ENCODE results near the gene SSU72.

Gene SSU72

GRCh38 chr1:1618396-1619068 lies 43.9 kb upstream of the SSU72 start:
- peaks cover 35% of the 10 kb centered on the region for H3K4me1 ChIP-seq
- no peak overlapping the region for H3K27ac ChIP-seq
- no peak overlapping the region for H3K4me2 ChIP-seq
- H3K36me3 ChIP-seq, result peaks cover 16% of the 10 kb centered on the region; the same call in 1 of the 2 replicates
- H4K20me1 ChIP-seq, result peaks cover 79% of the 10 kb centered on the region
- H3K27me3 ChIP-seq, result no peaks in the 10 kb centered on the region
- no peak overlapping the region for H3K9ac ChIP-seq
- TF ChIP-seq Cebpa-rat (IDR thresholded peaks at IDR 0.05), result no peak
- H3K9me3 ChIP-seq, result no peaks in the 10 kb centered on the region
- no peak overlapping the region for H3K4me3 ChIP-seq

GRCh38 chr1:1617925-1618324 lies 43.3 kb upstream of the SSU72 start:
- no peaks in the 10 kb centered on the region for H3K9me3 ChIP-seq

DNA sequence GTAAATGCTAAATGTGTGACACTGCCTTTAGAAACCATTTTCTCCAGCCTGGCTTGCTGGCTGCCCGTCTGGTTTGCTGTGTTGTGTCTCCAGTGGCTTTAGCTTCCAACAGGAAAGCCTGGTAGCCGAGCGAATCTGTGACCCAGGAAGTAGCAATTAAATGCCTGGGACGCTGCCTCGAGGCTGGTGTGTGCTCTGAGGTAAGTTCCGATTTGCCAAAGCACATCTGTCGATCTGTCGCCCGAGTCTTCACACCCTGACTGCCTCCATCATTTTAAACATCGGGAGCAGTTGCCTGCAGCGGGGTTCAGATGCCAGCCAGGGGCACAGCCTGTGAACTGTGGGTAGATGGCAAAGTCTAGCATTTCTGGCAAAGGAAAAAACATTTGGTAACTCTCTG lies 42.9 kb upstream of the SSU72 start:
- no peak overlapping the region for H3K27ac ChIP-seq
- H3K4me1 ChIP-seq, result peaks cover 38% of the 10 kb centered on the region
- TF ChIP-seq Cebpa-rat (IDR thresholded peaks at IDR 0.05), result no peak
- H4K20me1 ChIP-seq, result peaks cover 69% of the 10 kb centered on the region
- peak overlapping the region; percentile 97; the same call in 1 of the 2 replicates for H3K9ac ChIP-seq
- peak overlapping the region; percentile 99 for H3K4me2 ChIP-seq
- H3K9me3 ChIP-seq, result no peaks in the 10 kb centered on the region
- H3K27me3 ChIP-seq, result no peaks in the 10 kb centered on the region
- no peak overlapping the region for H3K4me3 ChIP-seq
- H3K36me3 ChIP-seq, result peaks cover 16% of the 10 kb centered on the region; the same call in 1 of the 2 replicates

More at GRCh38 chr1:1617925-1618324, 43.3 kb upstream of the SSU72 start:
- no peaks in the 10 kb centered on the region for H3K27me3 ChIP-seq
- H3K36me3 ChIP-seq, result peaks cover 16% of the 10 kb centered on the region; the same call in 1 of the 2 replicates
- H4K20me1 ChIP-seq, result peaks cover 73% of the 10 kb centered on the region
- H3K4me1 ChIP-seq, result peaks cover 38% of the 10 kb centered on the region
- no peak overlapping the region; the same call in 1 of the 2 replicates for H3K4me2 ChIP-seq
- no peak overlapping the region for H3K27ac ChIP-seq
- no peak overlapping the region for H3K4me3 ChIP-seq
- 0 out of 2 replicates have a peak overlapping the region, but pooled peaks have one; percentile 97 for H3K9ac ChIP-seq
- no peak for TF ChIP-seq Cebpa-rat (IDR thresholded peaks at IDR 0.05)

- Histone ChIP-seq H3K36me3 (peaks cover 16% of the 10 kb centered on the region; the same call in 1 of the 2 replicates), H3K9ac (peak overlapping the region; percentile 97), H3K4me1 (peaks cover 41% of the 10 kb centered on the region), H3K4me2 (peak overlapping the region; percentile 99), H4K20me1 (peaks cover 62% of the 10 kb centered on the region), H3K9me3 (no peaks in the 10 kb centered on the region), H3K27ac (no peak overlapping the region), H3K4me3 (peak overlapping the region; percentile 85), H3K27me3 (no peaks in the 10 kb centered on the region)
- no peak for TF ChIP-seq Cebpa-rat (IDR thresholded peaks at IDR 0.05)
These were observed 42.2 kb upstream of the SSU72 start for GRCh38 chr1:1616838-1617237.

DNA sequence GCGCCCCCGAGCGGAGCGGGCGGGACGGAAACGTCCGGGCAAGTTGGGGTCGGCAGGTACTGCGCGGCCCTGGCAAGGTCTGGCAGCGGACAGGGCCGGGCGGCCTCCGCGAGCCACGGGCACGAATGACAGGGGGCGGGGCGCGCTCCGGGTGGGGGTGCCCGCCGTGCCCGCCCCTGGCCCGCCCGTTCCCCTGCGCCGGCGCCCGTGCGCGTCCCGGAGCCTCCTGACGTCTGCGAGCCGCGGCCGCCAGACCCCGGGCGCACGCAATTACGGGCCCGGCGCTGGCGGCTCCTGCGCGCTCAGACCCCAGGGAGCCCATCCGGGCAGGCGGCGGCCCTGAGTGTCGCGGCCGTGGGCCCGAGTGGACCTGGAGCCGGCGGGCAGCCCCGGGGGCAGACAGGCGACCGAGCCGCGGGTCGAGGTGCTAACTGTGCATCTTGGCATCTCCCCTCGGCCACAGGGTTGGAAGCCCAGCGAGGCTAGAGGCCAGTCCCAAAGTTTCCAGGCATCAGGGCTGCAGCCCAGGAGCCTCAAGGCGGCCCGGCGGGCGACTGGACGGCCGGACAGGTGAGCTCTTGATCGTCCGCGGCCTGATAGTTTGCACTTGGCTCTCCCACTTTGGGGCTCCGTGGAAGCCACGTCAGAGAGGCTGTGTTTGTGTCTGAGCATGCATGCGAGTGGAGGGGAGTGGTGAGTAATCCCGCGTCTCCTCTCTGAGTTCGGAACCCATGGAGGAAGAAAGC lies 41.6 kb upstream of the SSU72 start:
- TF ChIP-seq Cebpa-rat (IDR thresholded peaks at IDR 0.05), result no peak
- Histone ChIP-seq H3K9me3 (no peaks in the 10 kb centered on the region), H4K20me1 (peaks cover 56% of the 10 kb centered on the region), H3K4me1 (peaks cover 47% of the 10 kb centered on the region), H3K4me2 (peak overlapping the region; percentile 99), H3K4me3 (peak overlapping the region; percentile 85), H3K9ac (peak overlapping the region; percentile 97), H3K27me3 (no peaks in the 10 kb centered on the region), H3K36me3 (peaks cover 16% of the 10 kb centered on the region; the same call in 1 of the 2 replicates), H3K27ac (peak overlapping the region; percentile 99)

GRCh38 chr1:1615256-1616044 lies 40.8 kb upstream of the SSU72 start, which contains the start of gene MIB2:
Gene MIB2 (plus strand): TSS chr1:1615500. CDS start chr1:1623453, 7,953 bp downstream.
- no peak for TF ChIP-seq Cebpa-rat (IDR thresholded peaks at IDR 0.05)
- Histone ChIP-seq H3K4me2 (peak within 1 kb of the TSS; percentile 99), H4K20me1 (peaks cover 48% of the 10 kb centered on the region), H3K36me3 (peaks cover 16% of the 10 kb centered on the region; the same call in 1 of the 2 replicates), H3K27me3 (no peaks in the 10 kb centered on the region), H3K4me1 (peaks cover 52% of the 10 kb centered on the region), H3K4me3 (peak within 1 kb of the TSS; percentile 85), H3K9ac (peak within 1 kb of the TSS; percentile 97), H3K9me3 (no peaks in the 10 kb centered on the region), H3K27ac (peak within 1 kb of the TSS; percentile 99)

DNA sequence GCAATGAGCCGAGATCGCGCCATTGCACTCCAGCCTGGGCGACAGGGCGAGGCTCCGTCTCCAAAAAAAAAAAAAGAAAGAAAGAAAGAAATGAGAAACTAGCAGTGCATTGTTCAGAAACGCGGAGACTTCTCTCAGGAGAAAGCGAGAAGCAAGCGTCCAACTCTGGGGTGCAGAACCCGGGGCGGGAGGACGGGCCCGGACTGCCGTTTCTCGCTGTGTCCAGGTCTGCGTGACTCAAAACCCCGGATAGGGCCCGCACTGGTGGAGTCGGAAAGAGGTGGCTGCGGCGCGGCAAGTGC lies 40.2 kb upstream of the SSU72 start:
- peaks cover 51% of the 10 kb centered on the region for H3K4me1 ChIP-seq
- no peaks in the 10 kb centered on the region for H3K27me3 ChIP-seq
- peak overlapping the region; percentile 85 for H3K4me3 ChIP-seq
- peak overlapping the region; percentile 97 for H3K9ac ChIP-seq
- peaks cover 43% of the 10 kb centered on the region for H4K20me1 ChIP-seq
- peaks cover 16% of the 10 kb centered on the region; the same call in 1 of the 2 replicates for H3K36me3 ChIP-seq
- TF ChIP-seq Cebpa-rat (IDR thresholded peaks at IDR 0.05), result no peak
- H3K27ac ChIP-seq, result no peak overlapping the region
- H3K9me3 ChIP-seq, result no peaks in the 10 kb centered on the region
- peak overlapping the region; percentile 99 for H3K4me2 ChIP-seq

DNA sequence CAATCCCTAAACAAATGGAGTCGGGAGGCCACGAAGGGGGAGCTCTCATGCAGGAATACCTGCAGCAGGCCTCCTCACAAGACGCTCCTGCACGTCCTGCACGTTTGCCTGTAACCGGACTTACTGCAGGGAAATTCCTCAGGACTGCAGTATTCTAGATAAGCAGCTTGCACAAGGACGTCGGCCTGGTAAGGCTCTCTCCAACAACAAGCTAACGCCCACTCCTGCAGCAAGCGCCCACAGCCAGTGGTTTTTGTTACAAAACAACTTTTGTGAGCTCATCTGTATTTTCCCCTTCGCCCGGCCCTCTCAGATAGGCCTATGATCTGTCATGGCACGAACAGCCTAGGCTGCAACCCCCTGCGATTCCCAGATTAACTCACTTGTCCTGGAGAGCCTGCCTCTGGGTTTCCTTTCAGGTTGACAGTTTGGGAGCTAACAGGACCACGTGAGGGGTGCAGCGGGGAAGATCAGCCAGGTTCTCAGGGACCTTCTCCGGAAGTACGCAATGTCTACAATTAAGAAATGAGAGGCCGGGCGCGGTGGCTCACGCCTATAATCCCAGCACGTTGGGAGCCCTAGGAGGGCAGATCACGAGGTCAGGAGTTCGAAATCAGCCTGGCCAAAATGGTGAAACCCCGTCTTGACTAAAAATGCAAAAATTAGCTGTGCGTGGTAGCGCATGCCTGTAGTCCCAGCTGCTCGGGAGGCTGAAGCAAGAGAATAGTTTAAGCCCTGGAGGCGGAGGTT lies 39.7 kb upstream of the SSU72 start:
- no peak for TF ChIP-seq Cebpa-rat (IDR thresholded peaks at IDR 0.05)
- peaks cover 16% of the 10 kb centered on the region; the same call in 1 of the 2 replicates for H3K36me3 ChIP-seq
- peaks cover 37% of the 10 kb centered on the region for H4K20me1 ChIP-seq
- H3K4me1 ChIP-seq, result peaks cover 47% of the 10 kb centered on the region
- H3K9ac ChIP-seq, result peak overlapping the region; percentile 97
- no peaks in the 10 kb centered on the region for H3K9me3 ChIP-seq
- peak overlapping the region; percentile 85 for H3K4me3 ChIP-seq
- H3K27ac ChIP-seq, result no peak overlapping the region
- H3K27me3 ChIP-seq, result no peaks in the 10 kb centered on the region
- peak overlapping the region; percentile 99 for H3K4me2 ChIP-seq

Measured in BLaER1 (cell line).